HG03159 (cell line): Measurements from ENCODE around the gene FRYL.

Experiments
- ATAC-seq: cut with Tn5 transposase; IDR thresholded peaks from one replicate; pipeline ENCODE4 v1.9.1; 2021; ENCODE audit warnings: mild to moderate bottlenecking, moderate library complexity; ENCODE audit not compliant: unreplicated experiment

Gene FRYL

GRCh38 chr4:48633657-48634056, 146.4 kb downstream of the FRYL start:
- ATAC-seq: no peak

GRCh38 chr4:48629458-48629857, 150.6 kb downstream of the FRYL start:
- ATAC-seq: no peak

- no peak for ATAC-seq
Measured at GRCh38 chr4:48623182-48623780, 156.8 kb downstream of the FRYL start.

GRCh38 chr4:48620831-48621230, 159.2 kb downstream of the FRYL start:
- ATAC-seq: no peak

GRCh38 chr4:48620093-48620492, 160.0 kb downstream of the FRYL start:
- ATAC-seq: no peak

- ATAC-seq: no peak
Measured at GRCh38 chr4:48604527-48604926, 175.6 kb downstream of the FRYL start.

GRCh38 chr4:48604041-48604440, 176.0 kb downstream of the FRYL start:
- no peak for ATAC-seq

GRCh38 chr4:48603366-48604003, 176.6 kb downstream of the FRYL start:
- no peak for ATAC-seq

- ATAC-seq: no peak
Measured at GRCh38 chr4:48602763-48603162, 177.3 kb downstream of the FRYL start.

- ATAC-seq: no peak
Measured at GRCh38 chr4:48602222-48602621, 177.9 kb downstream of the FRYL start.

- no peak for ATAC-seq
Measured at GRCh38 chr4:48596336-48596735, 183.7 kb downstream of the FRYL start.

GRCh38 chr4:48594180-48594579, 185.9 kb downstream of the FRYL start:
- no peak for ATAC-seq

GRCh38 chr4:48591372-48591771, 188.7 kb downstream of the FRYL start:
- ATAC-seq: no peak

- ATAC-seq: no peak
Measured at GRCh38 chr4:48590884-48591283, 189.2 kb downstream of the FRYL start.

- ATAC-seq: no peak
Measured at GRCh38 chr4:48589098-48589445, 191.0 kb downstream of the FRYL start.

- ATAC-seq: no peak
Measured at GRCh38 chr4:48588230-48589097, 191.6 kb downstream of the FRYL start.

GRCh38 chr4:48585401-48585800, 194.7 kb downstream of the FRYL start:
- ATAC-seq: no peak

GRCh38 chr4:48578132-48578968, 201.7 kb downstream of the FRYL start:
- ATAC-seq: peak; percentile 78

GRCh38 chr4:48575964-48576363, 204.1 kb downstream of the FRYL start:
- no peak for ATAC-seq

GRCh38 chr4:48571471-48571870, 208.6 kb downstream of the FRYL start:
- no peak for ATAC-seq

GRCh38 chr4:48570646-48571220, 209.3 kb downstream of the FRYL start:
- no peak for ATAC-seq
